Measurements from ENCODE around the gene CHSY3. TPM values are rescaled to one million over a fixed set of nuclear protein-coding genes. Genes with fewer than 3 reads are reported as not detected.

CHSY3 gene
- total and polyA plus RNA-seq, 2 experiments from 2014 or later: 0.44 to 3.0 TPM

DNA sequence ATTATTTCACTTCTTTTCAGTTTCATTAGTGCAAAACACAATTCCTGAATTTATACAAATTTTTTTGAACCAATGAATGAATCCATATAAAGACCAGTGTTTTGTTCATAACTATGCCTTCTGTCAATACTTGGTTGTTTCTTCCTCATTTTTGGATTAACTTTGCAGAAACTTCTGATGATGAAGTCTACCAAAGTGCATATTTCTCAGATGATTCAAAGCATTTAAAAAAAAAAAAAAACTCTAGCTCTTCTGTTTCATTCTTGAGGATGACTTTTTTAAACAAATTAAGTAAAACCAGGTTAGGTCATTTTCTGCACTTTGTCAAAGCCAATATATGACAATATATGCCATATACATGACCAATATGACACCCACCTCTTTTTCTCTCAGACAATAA lies 92.6 kb downstream of the CHSY3 start:
- Mint-ChIP-seq H3K4me3 (no peak overlapping the region), H3K27me3 (ENCODE audit: insufficient read depth, low read depth, poor library complexity) (peaks cover 1% of the 10 kb centered on the region), H3K4me1 (no peaks in the 10 kb centered on the region), H3K36me3 (ENCODE audit: low read depth) (no peaks in the 10 kb centered on the region), H3K9me3 (no peaks in the 10 kb centered on the region), H3K27ac (no peak overlapping the region)
- no peak overlapping the region for H3K4me3 ChIP-seq
- DNase-seq (ENCODE audit: low spot score): no peak
- no peaks in the 10 kb centered on the region for H3F3A ChIP-seq (replicated peaks; ENCODE audit: low read depth)
- H2AFZ ChIP-seq: no peak overlapping the region
- H3K27ac ChIP-seq (ENCODE audit: low read depth): no peak overlapping the region
- no peak for ATAC-seq
- H3K4me2 ChIP-seq: no peak overlapping the region
- no peaks in the 10 kb centered on the region; the same call in 1 of the 2 replicates for H3K79me2 ChIP-seq (replicated peaks; ENCODE audit: insufficient read depth)
- no peaks in the 10 kb centered on the region for H4K20me1 ChIP-seq (replicated peaks; ENCODE audit: insufficient read depth)
- no peaks in the 10 kb centered on the region for H3K4me1 ChIP-seq (ENCODE audit: insufficient read depth)
- no peaks in the 10 kb centered on the region for H3K27me3 ChIP-seq (ENCODE audit: insufficient read depth)
- H3K36me3 ChIP-seq (ENCODE audit: insufficient read depth): no peaks in the 10 kb centered on the region
- H3K9me2 ChIP-seq (ENCODE audit: insufficient read depth): no peaks in the 10 kb centered on the region
- TF ChIP-seq EZH2 (IDR thresholded peaks at IDR 0.05; ENCODE audit: low read depth, unreplicated experiment) (no peak), STAT1 (IDR thresholded peaks at IDR 0.05; ENCODE audit: unreplicated experiment) (no peak), CREB1 (CRISPR knock-in tag; IDR thresholded peaks at IDR 0.05; ENCODE audit: low read depth) (no peak), ZNF114 (CRISPR knock-in tag; IDR thresholded peaks at IDR 0.05) (no peak), EZH2phosphoT487 (IDR thresholded peaks at IDR 0.05; ENCODE audit: unreplicated experiment) (no peak), ZNF331 (CRISPR knock-in tag; IDR thresholded peaks at IDR 0.05; ENCODE audit: low read depth) (no peak), NANOG (IDR thresholded peaks at IDR 0.05; ENCODE audit: borderline replicate concordance) (no peak), POLR2AphosphoS5 (IDR thresholded peaks at IDR 0.05; ENCODE audit: low read depth) (no peak)
- TF ChIP-seq, protein P1, sequence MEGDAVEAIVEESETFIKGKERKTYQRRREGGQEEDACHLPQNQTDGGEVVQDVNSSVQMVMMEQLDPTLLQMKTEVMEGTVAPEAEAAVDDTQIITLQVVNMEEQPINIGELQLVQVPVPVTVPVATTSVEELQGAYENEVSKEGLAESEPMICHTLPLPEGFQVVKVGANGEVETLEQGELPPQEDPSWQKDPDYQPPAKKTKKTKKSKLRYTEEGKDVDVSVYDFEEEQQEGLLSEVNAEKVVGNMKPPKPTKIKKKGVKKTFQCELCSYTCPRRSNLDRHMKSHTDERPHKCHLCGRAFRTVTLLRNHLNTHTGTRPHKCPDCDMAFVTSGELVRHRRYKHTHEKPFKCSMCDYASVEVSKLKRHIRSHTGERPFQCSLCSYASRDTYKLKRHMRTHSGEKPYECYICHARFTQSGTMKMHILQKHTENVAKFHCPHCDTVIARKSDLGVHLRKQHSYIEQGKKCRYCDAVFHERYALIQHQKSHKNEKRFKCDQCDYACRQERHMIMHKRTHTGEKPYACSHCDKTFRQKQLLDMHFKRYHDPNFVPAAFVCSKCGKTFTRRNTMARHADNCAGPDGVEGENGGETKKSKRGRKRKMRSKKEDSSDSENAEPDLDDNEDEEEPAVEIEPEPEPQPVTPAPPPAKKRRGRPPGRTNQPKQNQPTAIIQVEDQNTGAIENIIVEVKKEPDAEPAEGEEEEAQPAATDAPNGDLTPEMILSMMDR (conservative IDR thresholded peaks at IDR 0.05; ENCODE audit: low read depth in 2 of 2): no peak
- TF ChIP-seq, protein P2, sequence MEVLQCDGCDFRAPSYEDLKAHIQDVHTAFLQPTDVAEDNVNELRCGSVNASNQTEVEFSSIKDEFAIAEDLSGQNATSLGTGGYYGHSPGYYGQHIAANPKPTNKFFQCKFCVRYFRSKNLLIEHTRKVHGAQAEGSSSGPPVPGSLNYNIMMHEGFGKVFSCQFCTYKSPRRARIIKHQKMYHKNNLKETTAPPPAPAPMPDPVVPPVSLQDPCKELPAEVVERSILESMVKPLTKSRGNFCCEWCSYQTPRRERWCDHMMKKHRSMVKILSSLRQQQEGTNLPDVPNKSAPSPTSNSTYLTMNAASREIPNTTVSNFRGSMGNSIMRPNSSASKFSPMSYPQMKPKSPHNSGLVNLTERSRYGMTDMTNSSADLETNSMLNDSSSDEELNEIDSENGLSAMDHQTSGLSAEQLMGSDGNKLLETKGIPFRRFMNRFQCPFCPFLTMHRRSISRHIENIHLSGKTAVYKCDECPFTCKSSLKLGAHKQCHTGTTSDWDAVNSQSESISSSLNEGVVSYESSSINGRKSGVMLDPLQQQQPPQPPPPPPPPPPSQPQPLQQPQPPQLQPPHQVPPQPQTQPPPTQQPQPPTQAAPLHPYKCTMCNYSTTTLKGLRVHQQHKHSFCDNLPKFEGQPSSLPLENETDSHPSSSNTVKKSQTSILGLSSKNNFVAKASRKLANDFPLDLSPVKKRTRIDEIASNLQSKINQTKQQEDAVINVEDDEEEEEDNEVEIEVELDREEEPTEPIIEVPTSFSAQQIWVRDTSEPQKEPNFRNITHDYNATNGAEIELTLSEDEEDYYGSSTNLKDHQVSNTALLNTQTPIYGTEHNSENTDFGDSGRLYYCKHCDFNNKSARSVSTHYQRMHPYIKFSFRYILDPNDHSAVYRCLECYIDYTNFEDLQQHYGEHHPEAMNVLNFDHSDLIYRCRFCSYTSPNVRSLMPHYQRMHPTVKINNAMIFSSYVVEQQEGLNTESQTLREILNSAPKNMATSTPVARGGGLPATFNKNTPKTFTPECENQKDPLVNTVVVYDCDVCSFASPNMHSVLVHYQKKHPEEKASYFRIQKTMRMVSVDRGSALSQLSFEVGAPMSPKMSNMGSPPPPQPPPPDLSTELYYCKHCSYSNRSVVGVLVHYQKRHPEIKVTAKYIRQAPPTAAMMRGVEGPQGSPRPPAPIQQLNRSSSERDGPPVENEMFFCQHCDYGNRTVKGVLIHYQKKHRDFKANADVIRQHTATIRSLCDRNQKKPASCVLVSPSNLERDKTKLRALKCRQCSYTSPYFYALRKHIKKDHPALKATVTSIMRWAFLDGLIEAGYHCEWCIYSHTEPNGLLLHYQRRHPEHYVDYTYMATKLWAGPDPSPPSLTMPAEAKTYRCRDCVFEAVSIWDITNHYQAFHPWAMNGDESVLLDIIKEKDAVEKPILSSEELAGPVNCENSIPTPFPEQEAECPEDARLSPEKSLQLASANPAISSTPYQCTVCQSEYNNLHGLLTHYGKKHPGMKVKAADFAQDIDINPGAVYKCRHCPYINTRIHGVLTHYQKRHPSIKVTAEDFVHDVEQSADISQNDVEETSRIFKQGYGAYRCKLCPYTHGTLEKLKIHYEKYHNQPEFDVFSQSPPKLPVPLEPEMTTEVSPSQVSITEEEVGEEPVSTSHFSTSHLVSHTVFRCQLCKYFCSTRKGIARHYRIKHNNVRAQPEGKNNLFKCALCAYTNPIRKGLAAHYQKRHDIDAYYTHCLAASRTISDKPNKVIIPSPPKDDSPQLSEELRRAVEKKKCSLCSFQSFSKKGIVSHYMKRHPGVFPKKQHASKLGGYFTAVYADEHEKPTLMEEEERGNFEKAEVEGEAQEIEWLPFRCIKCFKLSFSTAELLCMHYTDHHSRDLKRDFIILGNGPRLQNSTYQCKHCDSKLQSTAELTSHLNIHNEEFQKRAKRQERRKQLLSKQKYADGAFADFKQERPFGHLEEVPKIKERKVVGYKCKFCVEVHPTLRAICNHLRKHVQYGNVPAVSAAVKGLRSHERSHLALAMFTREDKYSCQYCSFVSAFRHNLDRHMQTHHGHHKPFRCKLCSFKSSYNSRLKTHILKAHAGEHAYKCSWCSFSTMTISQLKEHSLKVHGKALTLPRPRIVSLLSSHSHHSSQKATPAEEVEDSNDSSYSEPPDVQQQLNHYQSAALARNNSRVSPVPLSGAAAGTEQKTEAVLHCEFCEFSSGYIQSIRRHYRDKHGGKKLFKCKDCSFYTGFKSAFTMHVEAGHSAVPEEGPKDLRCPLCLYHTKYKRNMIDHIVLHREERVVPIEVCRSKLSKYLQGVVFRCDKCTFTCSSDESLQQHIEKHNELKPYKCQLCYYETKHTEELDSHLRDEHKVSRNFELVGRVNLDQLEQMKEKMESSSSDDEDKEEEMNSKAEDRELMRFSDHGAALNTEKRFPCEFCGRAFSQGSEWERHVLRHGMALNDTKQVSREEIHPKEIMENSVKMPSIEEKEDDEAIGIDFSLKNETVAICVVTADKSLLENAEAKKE (CRISPR knock-in tag; IDR thresholded peaks at IDR 0.05): no peak
- TF ChIP-seq, protein P3, sequence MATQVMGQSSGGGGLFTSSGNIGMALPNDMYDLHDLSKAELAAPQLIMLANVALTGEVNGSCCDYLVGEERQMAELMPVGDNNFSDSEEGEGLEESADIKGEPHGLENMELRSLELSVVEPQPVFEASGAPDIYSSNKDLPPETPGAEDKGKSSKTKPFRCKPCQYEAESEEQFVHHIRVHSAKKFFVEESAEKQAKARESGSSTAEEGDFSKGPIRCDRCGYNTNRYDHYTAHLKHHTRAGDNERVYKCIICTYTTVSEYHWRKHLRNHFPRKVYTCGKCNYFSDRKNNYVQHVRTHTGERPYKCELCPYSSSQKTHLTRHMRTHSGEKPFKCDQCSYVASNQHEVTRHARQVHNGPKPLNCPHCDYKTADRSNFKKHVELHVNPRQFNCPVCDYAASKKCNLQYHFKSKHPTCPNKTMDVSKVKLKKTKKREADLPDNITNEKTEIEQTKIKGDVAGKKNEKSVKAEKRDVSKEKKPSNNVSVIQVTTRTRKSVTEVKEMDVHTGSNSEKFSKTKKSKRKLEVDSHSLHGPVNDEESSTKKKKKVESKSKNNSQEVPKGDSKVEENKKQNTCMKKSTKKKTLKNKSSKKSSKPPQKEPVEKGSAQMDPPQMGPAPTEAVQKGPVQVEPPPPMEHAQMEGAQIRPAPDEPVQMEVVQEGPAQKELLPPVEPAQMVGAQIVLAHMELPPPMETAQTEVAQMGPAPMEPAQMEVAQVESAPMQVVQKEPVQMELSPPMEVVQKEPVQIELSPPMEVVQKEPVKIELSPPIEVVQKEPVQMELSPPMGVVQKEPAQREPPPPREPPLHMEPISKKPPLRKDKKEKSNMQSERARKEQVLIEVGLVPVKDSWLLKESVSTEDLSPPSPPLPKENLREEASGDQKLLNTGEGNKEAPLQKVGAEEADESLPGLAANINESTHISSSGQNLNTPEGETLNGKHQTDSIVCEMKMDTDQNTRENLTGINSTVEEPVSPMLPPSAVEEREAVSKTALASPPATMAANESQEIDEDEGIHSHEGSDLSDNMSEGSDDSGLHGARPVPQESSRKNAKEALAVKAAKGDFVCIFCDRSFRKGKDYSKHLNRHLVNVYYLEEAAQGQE (IDR thresholded peaks at IDR 0.05; ENCODE audit: unreplicated experiment): no peak

Measured in GM23338 (cell line).